GM12878 (cell line): ENCODE measurements around the gene TUT1. TPM values are rescaled to one million over a fixed set of nuclear protein-coding genes. Genes with fewer than 3 reads are reported as not detected.

Experiments used
- CHD1 ChIP-seq: IDR thresholded peaks from 2 replicates; pipeline ENCODE4 v1.6.1; 2012; ENCODE audit warnings: low read depth, low read length, improper control_type of control experiment
- EGR1 ChIP-seq, 2 experiments: IDR thresholded peaks; 1 replicate in 1 of 2; 2 replicates in 1 of 2; pipeline ENCODE4 v1.6.1; 2011 to 2012; ENCODE audit warnings: low read depth in 2 of 2, low read length in 2 of 2, borderline replicate concordance in 1 of 2, mild to moderate bottlenecking in 1 of 2, moderate library complexity in 1 of 2
- ELK1 ChIP-seq: IDR thresholded peaks from 2 replicates; pipeline ENCODE4 v1.6.1; 2012; ENCODE audit warnings: low read depth, low read length, improper control_type of control experiment
- MLLT1 ChIP-seq: fragments of 450-650 bp; IDR thresholded peaks from 2 replicates; pipeline ENCODE4 v1.6.1; 2016; ENCODE audit warnings: mild to moderate bottlenecking
- NBN ChIP-seq: fragments of 450-650 bp; IDR thresholded peaks from 2 replicates; pipeline ENCODE4 v1.6.1; 2016
- PAX5 ChIP-seq: IDR thresholded peaks from 2 replicates; pipeline ENCODE4 v1.6.1; 2011; ENCODE audit warnings: low read depth, low read length, borderline replicate concordance
- PKNOX1 ChIP-seq: fragments of 450-650 bp; IDR thresholded peaks from 2 replicates; pipeline ENCODE4 v1.6.1; 2016; ENCODE audit warnings: mild to moderate bottlenecking
- PML ChIP-seq: IDR thresholded peaks from 2 replicates; pipeline ENCODE4 v1.6.1; 2012; ENCODE audit warnings: low read length, inconsistent platforms
- POLR2AphosphoS5 ChIP-seq: IDR thresholded peaks from 2 replicates; pipeline ENCODE4 v1.6.1; 2011; ENCODE audit warnings: mild to moderate bottlenecking, low read length, inconsistent platforms
- REST ChIP-seq: IDR thresholded peaks from 2 replicates; pipeline ENCODE4 v1.6.1; 2012; ENCODE audit warnings: mild to moderate bottlenecking, low read depth, low read length
- SUPT20H ChIP-seq: IDR thresholded peaks from 2 replicates; pipeline ENCODE4 v1.6.1; 2011; ENCODE audit warnings: low read depth, mild to moderate bottlenecking, low read length, moderate library complexity, borderline replicate concordance; ENCODE audit not compliant: control insufficient read depth
- TBL1XR1 ChIP-seq: IDR thresholded peaks from 2 replicates; pipeline ENCODE4 v1.6.1; 2012; ENCODE audit warnings: low read depth, low read length, improper control_type of control experiment
- ZBTB4 ChIP-seq: fragments of 450-650 bp; formaldehyde crosslinking; IDR thresholded peaks from 2 replicates; pipeline ENCODE4 v1.4.0; 2022; ENCODE audit warnings: mild to moderate bottlenecking, moderate library complexity
- ZNF687 ChIP-seq: fragments of 450-650 bp; IDR thresholded peaks from 2 replicates; pipeline ENCODE4 v1.6.1; 2017; ENCODE audit warnings: mild to moderate bottlenecking, moderate library complexity
- polyA plus RNA-seq, 11 experiments: library from polyadenylated mRNA; depleted of rRNA in 4 of 11; unstranded in 6 of 11; stranded (reverse) in 5 of 11; fragments of >200 nt; fragmentation: Nextera tagmentation in 4 of 11; fragmentation: Illumina TruSeq in 1 of 11; extraction: Ambion mirVana in 4 of 11; extraction: Trizol in 1 of 11; gene quantifications; 1 replicate in 1 of 11; 2 replicates in 10 of 11; pipeline versions ENCODE4 v1.2.1 to v1.2.3, GENCODE V29; 2011 to 2016; ENCODE audit warnings: inconsistent platforms in 2 of 11, missing spikeins in 2 of 11, low read depth in 1 of 11
- total RNA-seq, 4 experiments: library from RNA; depleted of rRNA in 3 of 4; stranded (reverse); fragments of >200 nt in 3 of 4; fragmentation: Illumina TruSeq in 1 of 4; extraction: Trizol in 1 of 4; gene quantifications; 2 replicates each; pipeline versions ENCODE4 v1.2.1 to v1.2.3, GENCODE V29; 2013 to 2021

TUT1 gene
- total and polyA plus RNA-seq, 10 of the 15 experiments (the other 5 are each of a cell fraction or from before 2014, with no cell fraction given) = 1.1 to 29.9 (median 16.2) TPM

- TF ChIP-seq ZBTB4 (CRISPR knock-in tag) = no peak
- 0 out of 3 replicates have a peak, but pooled peaks of 1 of the 2 experiments have one; percentile 18 for TF ChIP-seq EGR1 (IDR thresholded peaks at IDR 0.05; ENCODE audit: borderline replicate concordance in 1 of 2, low read depth in 2 of 2, low read length in 2 of 2)
- no peak for TF ChIP-seq REST
- TF ChIP-seq MLLT1 = no peak
- 0 out of 2 replicates have a peak, but pooled peaks have one; percentile 14 for TF ChIP-seq PML
- no peak for TF ChIP-seq SUPT20H
- TF ChIP-seq PAX5 = no peak
- TF ChIP-seq ELK1 = no peak
- TF ChIP-seq POLR2AphosphoS5 = no peak
- TF ChIP-seq NBN = no peak
- no peak for TF ChIP-seq TBL1XR1
- TF ChIP-seq ZNF687 = peak; percentile 39; the same call in 1 of the 2 replicates
- TF ChIP-seq CHD1 = no peak
- no peak for TF ChIP-seq PKNOX1
Measured at GRCh38 chr11:62574363-62575071, 16.8 kb downstream of the TUT1 start (continued).
